NCI-H2171 treated with DMSO at 0.1 percent for 48 hours (cell line): ENCODE measurements around the gene C1orf52.
"Not testable (repeated sequence)": the region's sequence is repeated elsewhere in the genome, so short reads cannot be mapped to it uniquely, and the experiment has no call there.

Source experiments
- DNase-seq: peaks from one replicate; lab custom pipeline; 2025; lab: John Stamatoyannopoulos, UW

Gene C1orf52

DNA sequence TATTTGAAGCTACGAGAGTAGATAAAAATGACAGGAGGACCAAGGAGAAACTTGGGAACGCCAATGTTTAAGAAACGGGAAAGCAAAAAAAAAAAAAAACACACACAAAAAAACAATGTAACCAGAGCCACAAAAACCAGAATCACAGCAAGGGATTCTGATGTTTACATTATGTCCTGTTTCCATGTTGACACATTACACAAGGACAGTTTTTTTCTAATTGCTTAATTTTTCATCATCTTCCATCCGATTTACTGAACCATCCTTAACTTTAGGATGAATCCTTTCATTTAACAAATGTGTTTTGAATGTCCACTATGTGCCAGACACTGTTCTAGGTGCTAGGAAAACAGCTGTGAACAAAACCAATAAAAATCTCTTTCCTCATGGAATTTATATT is 18.3 kb upstream of the C1orf52 start:
- no peak for DNase-seq

DNA sequence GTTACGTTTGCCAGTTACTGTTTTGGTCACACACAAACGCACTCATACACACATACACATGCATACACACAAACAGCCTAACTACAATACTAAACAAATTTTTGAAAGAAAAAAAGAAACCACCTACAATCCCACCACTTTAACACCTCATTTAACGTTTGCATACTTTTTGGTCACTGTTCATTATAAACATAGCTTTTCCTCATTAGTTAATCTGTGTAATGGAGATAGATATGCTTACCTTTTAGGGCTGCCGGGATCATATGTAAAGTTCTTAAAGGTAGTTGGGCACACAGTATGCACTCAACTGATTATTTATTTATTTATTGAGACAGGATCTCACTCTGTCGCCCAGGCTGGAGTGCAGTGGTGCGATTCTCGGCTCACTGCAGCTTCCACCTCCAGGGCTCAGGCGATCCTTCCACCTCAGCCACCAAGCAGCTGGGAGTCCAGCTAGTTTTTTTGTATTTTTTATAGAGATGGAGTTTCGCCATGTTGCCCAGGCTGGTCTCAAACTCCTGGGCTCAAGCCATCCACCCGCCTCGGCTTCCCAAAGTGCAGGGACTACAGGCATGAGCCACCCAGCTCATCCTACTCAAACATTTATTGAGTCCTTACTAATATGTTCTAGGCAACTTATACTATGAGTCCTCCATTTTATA is 17.6 kb upstream of the C1orf52 start:
- no peak for DNase-seq

DNA sequence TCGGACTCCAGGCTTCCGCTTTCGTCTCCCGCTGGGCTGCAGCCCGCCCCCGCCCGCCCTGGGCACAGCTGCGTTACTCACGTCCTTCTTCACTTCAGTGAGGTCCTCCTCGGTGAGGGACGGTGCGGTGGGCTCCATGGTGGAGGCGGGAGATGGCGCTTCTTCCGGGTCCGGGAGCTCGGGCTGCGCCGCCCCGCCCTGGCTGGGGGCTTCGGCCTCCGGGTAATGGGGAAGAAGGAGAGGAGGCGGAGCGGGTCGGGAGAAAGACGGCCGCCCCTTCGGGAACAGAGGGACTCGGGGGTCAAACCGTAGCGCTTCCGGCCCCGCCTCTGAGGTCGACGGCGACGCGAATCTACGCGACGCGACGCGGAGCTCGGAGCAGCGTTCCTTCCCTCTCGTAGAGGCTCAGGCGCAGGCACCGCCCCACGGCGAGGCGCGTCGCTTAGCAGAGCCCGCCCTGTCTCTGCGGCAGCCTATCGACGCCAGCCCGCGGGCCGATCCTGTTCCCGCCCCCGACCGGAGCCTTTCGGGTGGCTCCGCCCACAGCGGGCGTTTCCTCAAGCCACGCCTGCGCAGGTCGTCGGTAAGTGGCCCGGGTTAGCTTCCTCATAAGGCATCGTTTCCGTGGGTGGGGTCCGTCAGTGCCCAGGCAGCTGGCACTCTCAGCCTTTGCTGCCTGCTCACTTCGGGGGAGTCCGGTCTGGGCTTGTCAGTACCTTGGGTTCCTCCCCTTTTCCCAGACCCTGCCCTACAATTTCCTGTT is 16.9 kb upstream of the C1orf52 start, which contains the start of gene BCL10:
BCL10 (minus strand) TSS at position 418 of the 763 bp plus-strand sequence; CDS start at position 138, 280 bp downstream.
- DNase-seq, result peak; percentile 99

DNA sequence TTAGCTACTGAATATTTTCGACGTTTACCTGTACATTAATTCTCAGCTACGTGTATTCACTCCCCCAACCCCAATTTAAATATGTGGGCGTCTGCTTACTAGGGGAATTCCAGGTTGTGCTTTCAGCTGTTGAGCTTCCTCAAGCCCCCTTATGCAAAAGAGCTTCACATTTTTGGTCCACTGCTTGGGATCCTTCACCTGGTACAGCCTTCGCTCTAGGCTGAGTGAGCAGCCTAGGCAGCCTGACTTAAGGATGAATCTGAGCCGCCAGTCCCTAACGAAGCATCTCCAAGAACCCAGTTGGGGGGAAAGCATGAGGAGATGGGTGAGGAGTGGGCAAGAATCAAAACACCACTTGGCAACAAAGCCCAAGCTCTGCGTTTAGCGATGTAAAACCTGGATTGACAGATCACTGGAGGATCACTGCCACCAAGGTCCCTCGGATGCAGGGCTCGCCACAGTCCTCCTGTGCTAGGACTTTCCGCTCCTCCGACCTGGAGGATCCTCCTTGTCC is 16.3 kb upstream of the C1orf52 start:
- DNase-seq, result no peak

DNA sequence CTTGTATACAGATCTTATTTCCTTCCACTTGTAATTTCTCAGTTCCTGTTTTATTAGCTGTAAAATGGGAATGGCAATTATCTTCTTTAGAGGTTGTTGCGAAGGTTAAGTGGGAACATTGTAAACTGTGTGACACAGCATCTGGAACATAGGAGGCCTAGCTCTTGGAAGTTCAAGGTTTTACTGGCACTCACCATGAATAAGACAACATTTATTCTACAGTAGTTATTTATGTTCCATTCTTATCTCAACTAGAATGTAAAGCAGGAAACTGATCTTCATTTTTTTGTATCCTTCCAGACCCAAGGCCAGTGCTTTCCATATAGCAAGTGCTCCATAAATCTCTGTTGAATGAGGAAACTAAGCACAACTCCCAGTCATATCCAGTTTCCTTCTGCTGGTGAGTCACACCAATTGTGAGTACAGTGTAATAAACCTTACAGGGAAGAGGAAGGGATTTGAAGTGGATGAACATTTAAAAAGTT is 15.5 kb upstream of the C1orf52 start:
- no peak for DNase-seq

DNA sequence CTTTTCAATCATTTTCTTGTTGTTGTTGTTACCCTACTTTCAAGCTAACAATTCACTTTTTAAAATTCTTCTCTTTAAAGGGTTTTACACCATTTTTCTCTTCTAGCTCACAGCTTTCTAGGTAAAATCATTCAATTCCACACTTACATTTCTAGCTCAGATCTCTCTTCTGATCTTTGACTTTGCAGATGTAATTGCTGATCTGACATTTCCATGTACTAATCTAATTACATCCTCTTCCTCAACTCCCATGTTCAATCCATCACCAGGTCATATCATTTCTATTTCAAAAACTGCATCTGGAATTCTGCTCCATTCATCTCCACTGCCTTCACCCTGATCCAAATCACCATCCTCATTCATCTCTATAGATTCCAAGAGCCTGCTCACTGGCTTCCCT is 13.9 kb upstream of the C1orf52 start:
- no peak for DNase-seq

DNA sequence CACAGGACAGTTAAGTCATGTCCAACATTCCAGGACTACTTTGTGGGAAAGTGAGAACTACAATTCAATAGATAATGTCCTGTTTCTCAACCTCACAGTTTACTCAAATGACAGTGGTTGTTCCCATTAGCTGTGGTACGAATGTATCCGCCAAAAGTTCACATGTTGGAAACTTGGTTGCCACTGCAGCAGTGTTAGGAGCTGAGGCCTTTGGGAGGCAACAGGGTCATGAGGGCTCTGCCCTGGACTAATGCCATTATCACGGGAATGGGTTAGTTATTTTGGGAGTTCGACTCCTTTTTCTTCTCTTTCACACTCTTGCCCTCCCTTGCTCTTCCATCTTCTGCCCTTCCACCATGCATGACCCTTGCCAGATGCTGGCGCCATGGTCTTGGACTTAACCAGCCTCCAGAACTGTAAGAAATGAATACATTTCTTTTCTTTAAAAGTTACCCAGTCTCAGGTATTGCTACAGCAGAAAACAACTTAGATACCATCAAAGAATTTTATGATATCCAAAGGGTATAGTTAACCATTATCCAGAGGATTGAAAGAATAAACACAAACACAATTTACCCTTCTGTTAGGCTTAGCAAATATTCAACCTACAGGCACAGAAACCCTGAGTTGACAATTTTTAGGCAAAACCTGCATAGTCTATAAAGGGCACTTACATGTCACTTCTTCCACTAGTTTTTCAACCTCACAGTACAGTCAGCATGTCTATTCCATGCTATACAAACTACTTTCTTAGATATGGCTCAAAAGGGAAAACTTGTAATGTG is 9.5 kb upstream of the C1orf52 start:
- no peak for DNase-seq

DNA sequence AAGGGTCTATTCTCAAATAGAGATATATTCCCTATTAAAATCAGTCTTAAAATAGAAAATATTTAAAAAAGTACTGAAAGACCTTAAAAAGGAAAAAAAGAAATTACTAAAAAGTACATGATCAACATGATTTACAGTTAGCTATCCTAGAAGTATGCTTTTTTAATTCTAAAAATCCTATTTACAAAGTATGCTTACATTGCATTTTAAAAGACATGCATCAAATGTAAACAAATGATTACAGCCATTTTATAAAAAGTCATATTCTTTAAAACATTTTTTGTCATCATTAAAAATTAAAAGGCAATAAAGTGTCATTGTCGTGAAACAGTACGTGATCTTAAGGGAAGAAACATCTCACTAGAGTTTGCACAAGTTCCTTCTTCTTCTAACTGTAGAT is 7.9 kb upstream of the C1orf52 start:
- DNase-seq, result no peak

DNA sequence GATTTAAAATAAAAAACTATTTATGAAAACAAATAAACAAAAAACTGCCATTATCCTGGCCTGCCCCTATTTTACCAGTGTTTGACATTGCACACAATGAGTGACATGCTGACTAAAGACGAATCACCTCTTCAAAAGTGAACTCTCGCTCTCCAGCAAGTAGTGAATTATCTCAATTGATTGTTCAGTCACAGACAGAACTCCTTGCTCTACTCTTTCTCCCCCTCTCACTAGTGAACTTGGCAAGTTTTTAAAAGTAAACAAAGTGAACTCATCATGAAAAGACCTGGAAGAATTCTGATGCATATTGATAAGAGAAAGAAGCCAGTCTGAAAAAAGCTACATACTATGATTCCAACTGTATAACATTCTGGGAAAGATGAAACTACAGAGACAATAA is 4.7 kb upstream of the C1orf52 start:
- DNase-seq, result no peak

DNA sequence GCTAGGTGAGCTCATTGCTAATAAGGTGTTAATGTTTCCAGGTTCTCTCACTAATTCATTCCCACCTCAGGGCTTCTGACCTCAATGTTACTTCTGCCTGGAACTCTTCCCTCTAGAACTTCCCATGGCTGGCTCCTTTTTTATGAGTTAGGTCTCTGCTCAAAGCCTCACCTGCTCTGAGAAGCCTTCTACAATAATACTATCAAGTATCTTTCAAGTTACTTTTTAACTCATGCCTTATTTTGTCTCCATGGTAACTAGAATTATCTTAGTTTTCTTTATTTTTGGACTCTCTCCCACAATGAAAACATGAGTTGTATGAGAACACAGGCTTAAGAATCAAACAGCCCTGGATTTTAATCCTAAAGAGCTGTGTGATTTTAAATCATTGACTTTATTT is 3.5 kb upstream of the C1orf52 start:
- no peak for DNase-seq

DNA sequence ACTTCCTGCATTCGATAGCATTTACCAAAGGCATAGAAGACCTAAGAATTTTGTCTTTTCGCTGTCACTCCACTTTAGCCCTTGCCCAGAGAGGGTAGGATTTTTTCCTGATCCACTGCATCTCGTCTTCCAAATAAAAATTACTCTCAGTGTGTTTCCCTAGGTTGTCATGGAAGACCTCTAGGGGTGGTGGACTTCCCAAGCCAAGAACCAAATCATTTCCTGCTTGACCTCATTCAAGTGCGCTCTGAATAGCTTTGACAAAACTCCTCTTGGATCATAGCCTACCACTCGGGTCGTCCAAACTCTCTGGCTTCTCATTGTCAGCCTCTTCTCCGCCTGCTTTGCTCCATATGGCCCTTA is 431 bp upstream of the C1orf52 start:
- DNase-seq, result no peak

DNA sequence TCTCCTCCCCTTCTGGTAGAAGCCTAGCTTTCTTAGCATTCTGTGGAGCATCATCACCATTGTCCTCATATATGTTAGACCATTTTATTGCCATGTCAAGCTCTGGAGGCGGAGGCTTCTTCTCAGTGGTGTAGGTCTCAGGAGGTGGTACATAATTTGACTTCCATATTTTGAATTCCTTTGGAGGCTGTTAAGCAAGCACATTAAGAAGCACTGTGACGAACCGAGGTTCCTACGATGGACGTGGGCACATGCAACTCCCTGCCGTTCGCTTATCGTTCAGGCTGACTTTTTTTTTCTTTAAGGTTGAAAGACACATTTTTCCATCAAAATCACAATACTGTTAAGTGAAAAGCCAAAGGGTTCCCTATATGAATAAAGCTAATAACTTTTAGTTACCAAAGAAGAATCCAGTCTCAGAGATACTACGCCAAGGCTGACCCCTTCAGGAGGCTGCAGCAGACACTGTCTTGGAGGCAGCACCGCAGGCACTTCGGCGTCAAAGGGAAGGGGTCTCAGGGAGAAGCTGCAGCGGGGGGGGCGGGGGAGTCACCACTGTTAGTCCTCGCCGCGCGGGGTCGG is 835 bp downstream of the C1orf52 start:
- no peak for DNase-seq

DNA sequence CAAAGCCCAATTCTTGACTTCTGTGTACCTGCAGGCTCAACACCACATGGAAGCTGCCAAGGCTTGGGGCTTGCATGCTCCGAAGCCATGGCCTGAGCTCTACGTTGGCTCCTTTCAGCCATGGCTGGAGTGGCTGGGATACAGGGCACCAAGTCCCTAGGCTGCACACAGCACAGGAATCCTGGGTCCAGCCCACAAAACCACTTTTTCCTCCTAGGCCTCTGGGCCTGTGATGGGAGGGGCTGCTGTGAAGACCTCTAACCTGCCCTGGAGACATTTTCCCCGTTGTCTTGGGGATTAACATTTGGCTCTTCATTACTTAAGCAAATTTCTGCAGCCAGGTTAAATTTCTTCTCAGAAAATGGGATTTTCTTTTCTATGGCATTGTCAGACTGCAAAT is 10.4 kb downstream of the C1orf52 start:
- not testable (repeated sequence) for DNase-seq

DNA sequence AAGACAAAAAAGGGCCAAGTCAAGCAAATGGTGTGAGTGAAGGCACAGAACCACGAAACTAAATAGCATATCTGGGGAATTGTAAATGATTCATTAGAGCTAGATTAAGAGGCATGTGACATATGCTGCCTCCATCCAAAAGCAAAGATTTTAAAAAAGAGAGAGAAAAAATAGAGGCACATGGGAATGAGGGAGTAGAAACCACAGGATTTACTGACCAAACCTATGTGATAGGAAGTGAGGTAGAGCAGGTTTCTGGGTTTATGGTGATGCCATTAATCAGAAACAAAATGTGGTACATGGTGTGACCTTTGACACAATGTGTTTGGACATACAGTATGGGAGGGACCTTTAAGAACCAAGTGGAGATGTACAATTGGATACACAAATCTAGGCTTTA is 13.6 kb downstream of the C1orf52 start:
- no peak for DNase-seq

DNA sequence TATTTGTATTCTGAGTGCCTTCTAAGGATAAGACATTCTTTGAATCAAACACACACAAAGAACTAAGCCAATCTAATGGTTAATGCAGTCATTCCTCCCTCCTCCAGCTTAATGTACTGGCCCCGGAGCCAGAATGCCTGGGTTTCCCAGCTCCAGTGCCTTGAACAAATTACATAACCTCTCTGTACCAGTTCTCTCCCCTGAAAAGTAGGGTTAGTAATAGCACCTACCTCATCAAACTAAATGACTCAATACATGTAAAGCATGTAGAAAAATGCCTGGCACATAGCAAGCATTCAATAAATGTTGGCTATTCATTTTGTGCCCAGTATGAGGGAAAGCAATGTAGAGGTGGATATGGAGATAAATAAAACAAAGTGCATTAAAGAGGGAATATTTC is 14.0 kb downstream of the C1orf52 start:
- DNase-seq, result no peak

DNA sequence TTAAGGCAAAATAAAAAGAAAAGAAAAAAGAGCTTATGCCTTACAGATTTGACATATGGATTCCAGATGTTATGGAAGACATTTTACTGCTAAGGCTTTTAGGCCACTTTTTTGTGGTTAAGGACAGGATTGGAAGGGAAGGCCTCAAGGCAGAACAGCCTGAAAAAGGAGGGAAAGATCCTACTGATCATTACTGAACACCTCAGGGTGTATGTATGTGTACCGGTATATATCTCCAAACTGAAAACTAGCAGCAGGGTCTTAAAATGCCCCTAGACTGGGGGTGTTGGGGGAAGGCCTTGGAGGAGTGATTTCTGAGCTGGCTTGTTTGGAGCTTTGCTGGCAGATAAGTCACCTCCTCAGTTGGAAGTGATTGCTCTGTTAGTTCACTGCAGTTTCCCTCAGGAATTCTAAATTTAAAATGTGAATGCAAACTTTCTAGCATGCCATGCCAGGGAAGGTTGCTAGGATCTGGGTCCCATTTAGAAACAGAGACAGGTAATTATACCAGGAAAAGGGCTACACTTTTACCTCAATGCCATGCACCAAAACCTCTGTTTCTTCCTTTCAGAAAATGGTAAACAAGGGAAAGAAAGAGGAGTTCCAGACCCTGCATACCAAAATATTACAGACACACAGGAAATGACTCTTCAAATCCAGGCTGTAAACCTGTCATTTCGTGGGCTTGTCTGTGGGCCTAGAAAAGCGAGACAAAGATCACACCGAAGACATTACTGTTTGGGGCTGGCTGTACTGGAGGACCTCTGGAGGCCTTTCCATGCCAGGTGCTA is 15.0 kb downstream of the C1orf52 start:
- DNase-seq, result no peak

DNA sequence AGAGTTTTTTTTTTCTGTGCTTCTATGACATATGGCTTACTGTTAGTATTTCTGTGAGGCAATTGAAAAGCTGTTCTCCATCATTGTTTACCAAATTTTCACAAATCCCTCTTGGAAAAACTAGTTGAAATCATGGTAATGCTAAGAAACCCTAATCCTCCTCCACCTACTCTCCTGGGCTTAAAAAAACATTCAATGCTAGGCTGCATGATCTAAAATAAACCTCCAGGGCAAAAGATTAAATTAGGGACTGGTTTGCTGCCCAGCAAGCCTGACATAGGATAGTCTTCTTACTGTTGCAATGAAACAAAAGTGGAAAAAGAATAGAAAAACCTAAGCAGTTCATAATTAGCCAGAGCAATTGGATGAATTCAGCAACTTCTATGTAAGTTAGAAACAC is 16.1 kb downstream of the C1orf52 start:
- no peak for DNase-seq

DNA sequence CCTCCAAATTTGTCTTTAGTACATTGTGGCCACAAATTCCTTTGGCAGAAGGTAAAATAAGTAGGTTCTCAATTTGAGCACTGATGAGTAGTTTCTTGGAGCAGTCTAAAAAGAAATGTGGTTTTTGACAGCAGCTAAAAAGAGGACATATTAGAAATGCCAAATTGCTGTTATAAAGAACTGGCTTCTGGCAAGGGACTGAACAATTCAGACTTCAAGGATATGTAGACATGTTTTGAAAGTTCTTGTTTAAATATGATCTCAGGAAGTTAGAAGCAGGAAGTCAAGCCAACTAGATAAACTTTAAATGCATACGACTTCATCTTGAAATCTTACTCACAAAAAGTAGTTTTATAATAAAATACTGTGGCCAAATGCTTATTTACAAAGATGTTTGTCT is 18.8 kb downstream of the C1orf52 start:
- no peak for DNase-seq

DNA sequence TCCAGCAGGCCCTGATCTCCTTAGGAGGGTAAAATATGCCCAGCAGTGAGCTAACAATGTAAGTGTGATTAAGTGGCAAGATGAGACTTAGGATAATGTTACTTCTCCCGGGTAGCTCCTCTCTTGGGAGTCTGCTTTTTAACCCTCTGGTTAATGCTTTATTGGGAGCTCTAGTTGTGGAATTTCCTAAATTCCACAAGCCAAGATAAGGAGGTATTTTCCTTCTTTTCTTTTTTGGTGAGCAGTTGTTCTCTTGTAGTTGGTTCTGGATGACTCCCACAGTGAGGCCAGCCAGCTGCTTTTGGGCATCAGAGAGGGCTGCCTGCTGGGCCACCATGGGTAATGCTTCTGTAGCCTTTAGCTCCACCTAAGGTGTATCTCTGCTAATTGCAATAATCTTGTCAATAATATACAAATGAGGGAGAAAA is 19.3 kb downstream of the C1orf52 start:
- no peak for DNase-seq

DNA sequence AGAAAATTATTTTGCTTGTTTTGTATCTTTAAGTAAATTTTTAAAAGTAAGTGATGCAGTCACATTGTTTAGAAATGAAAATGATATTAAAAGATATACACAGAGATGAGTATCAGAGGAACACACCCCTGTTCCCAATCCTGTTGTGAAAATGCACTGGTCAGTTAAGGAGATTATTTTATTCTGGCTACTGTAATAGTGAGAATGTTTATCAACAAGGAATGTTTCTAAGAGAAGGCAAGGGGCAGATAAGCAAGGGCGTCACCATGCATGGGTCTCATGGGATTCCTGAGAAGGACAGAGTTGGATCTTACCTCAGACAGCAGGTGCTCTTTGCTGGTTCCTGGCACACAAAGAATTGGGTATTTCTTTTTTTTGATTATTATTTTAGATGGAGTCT is 21.8 kb downstream of the C1orf52 start:
- DNase-seq, result no peak

DNA sequence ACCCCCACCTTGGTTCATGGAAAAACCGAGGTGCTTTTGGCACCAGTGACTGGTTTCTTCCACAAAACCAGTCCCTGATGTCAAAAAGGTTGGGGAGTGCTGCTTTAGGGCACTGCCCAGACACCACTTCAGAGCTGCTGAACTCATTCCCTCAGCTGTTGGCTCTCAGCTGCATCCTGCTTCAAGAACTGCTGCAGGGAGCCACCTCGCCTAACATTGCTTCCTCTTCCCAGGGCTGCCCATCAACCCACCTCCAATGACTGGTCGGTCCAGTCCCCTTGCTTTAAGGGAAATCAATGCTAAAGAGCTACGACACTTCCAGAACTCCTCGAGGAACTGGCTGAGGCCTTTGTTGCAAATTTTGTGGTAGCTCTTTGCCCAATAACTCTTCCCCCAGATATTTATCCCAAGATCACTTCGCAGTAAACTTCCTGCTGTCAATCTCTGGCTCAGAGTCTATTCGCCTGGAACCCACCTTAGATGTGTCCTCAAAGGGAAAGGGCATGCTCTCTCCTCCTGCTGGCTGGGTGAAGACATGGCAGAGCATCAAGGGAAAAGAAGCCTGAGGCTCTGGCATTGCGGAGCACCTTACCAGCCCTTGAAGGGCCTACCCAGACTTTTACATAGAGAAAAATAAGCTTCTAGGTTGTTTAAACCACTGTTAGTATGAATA is 29.0 kb downstream of the C1orf52 start:
- no peak for DNase-seq
